A673 (cell line): ENCODE data around the gene GUCY2F. TPM values are rescaled to one million over a fixed set of nuclear protein-coding genes. Genes with fewer than 3 reads are reported as not detected.

Source experiments
- BruUV-seq: library from RNA; stranded (reverse); fragments of 400-500 nt; replicated peaks from 2 replicates; lab custom pipeline; 2021; lab: Mats Ljungman, UMichigan
- CTCF ChIA-PET: fragments of 300-600 bp; sonication (Branson Sonifier 250); formaldehyde crosslinking; loops from one replicate; lab custom pipeline; 2022; ENCODE audit warnings: antibody characterized with exemption; lab: Charles Lee
- POLR2A ChIA-PET: fragments of 300-600 bp; sonication (Branson Sonifier 250); formaldehyde crosslinking; loops from one replicate; lab custom pipeline; 2022; ENCODE audit warnings: antibody characterized with exemption; ENCODE audit not compliant: low non-redundant PET; lab: Charles Lee
- DNase-seq: peaks from one replicate; pipeline ENCODE4 v3.0.0-alpha.2; 2015; ENCODE audit warnings: low spot score
- H3K27ac ChIP-seq: fragments of 200-600 bp; sonication (generic); 2 replicates; pipeline ENCODE4 v1.5.1; 2016; ENCODE audit warnings: mixed run types, low read depth, mild to moderate bottlenecking, mixed read lengths, antibody characterized with exemption, low read length; ENCODE audit not compliant: poor library complexity, severe bottlenecking
- H3K27me3 ChIP-seq: fragments of 200-600 bp; sonication (generic); replicated peaks from 2 replicates; pipeline ENCODE4 v1.6.1; 2017; ENCODE audit warnings: mixed run types, low read depth, mild to moderate bottlenecking, mixed read lengths, antibody characterized with exemption, low read length; ENCODE audit not compliant: insufficient read depth, poor library complexity
- H3K36me3 ChIP-seq: fragments of 200-600 bp; sonication (generic); 2 replicates; pipeline ENCODE4 v1.6.1; 2016; ENCODE audit warnings: mixed run types, mild to moderate bottlenecking, mixed read lengths, antibody characterized with exemption, low read length; ENCODE audit not compliant: insufficient read depth, poor library complexity, severe bottlenecking
- H3K4me1 ChIP-seq: fragments of 200-600 bp; sonication (generic); 2 replicates; pipeline ENCODE4 v1.6.1; 2017; ENCODE audit warnings: mixed run types, mild to moderate bottlenecking, mixed read lengths, antibody characterized with exemption, low read length; ENCODE audit not compliant: insufficient read depth, poor library complexity, severe bottlenecking
- H3K4me3 ChIP-seq: fragments of 200-600 bp; sonication (generic); 2 replicates; pipeline ENCODE4 v1.5.1; 2016; ENCODE audit warnings: low read depth, mixed run types, mild to moderate bottlenecking, mixed read lengths, low read length; ENCODE audit not compliant: poor library complexity, severe bottlenecking
- H3K9me3 ChIP-seq: fragments of 200-600 bp; sonication (generic); 2 replicates; pipeline ENCODE4 v1.6.1; 2016; ENCODE audit warnings: mixed run types, low read depth, mild to moderate bottlenecking, mixed read lengths, antibody characterized with exemption, low read length; ENCODE audit not compliant: poor library complexity, severe bottlenecking
- CTCF ChIP-seq: fragments of 300-800, 200-600 bp; sonication (generic); conservative IDR thresholded peaks from 2 replicates; pipeline ENCODE4 v1.5.1; 2017; ENCODE audit warnings: low read depth, mild to moderate bottlenecking, antibody characterized with exemption, low read length, moderate library complexity, mixed read lengths
- EZH2 ChIP-seq: fragments of 200-600 bp; sonication (generic); IDR thresholded peaks from 2 replicates; pipeline ENCODE4 v1.6.1; 2017; ENCODE audit warnings: borderline replicate concordance, low read depth, mild to moderate bottlenecking, mixed read lengths, antibody characterized with exemption, low read length; ENCODE audit not compliant: poor library complexity, severe bottlenecking
- intact Hi-C: fragments of 100-400 bp; cut with micrococcal nuclease; formaldehyde crosslinking; loops from one replicate; pipeline ENCODE4 v1.10.0; 2022; ENCODE audit not compliant: unreplicated experiment
- total RNA-seq: library from RNA; stranded (reverse); gene quantifications from 2 replicates; pipeline ENCODE4 v1.2.3, GENCODE V29; 2021

GUCY2F gene
- total RNA-seq, 1 experiment from 2014 or later, result 0.26 TPM

- CTCF ChIA-PET, result no interaction called here
- Histone ChIP-seq H3K27me3 (no peaks in the 10 kb centered on the region), H3K36me3 (no peaks in the 10 kb centered on the region), H3K4me3 (no peak overlapping the region), H3K4me1 (no peaks in the 10 kb centered on the region), H3K9me3 (no peaks in the 10 kb centered on the region), H3K27ac (no peak overlapping the region)
- POLR2A ChIA-PET, result no interaction called here
- no TSS peak for BruUV-seq
- intact Hi-C loops, result no loop called here
- DNase-seq, result no peak
- no peak for TF ChIP-seq EZH2
- no peak for TF ChIP-seq CTCF
Observed at GRCh38 chrX:109372716-109373115, 109.2 kb downstream of the GUCY2F start.

- CTCF ChIA-PET, result no interaction called here
- no TSS peak for BruUV-seq
- H3K4me3 ChIP-seq, result no peak overlapping the region
Observed at GRCh38 chrX:109372291-109372690, 109.6 kb downstream of the GUCY2F start.

GRCh38 chrX:109362101-109362500 is 119.8 kb downstream of the GUCY2F start:
- no peak overlapping the region for H3K4me3 ChIP-seq
- no TSS peak for BruUV-seq
- POLR2A ChIA-PET, result no interaction called here
- peaks cover 6% of the 10 kb centered on the region for H3K27me3 ChIP-seq
- H3K4me1 ChIP-seq, result no peaks in the 10 kb centered on the region
- no peak for TF ChIP-seq CTCF
- no peak for TF ChIP-seq EZH2
- no peak overlapping the region for H3K27ac ChIP-seq
- no peak for DNase-seq
- intact Hi-C loops, result no loop called here
- no peaks in the 10 kb centered on the region for H3K36me3 ChIP-seq
- CTCF ChIA-PET, result no interaction called here
- no peaks in the 10 kb centered on the region for H3K9me3 ChIP-seq

More at GRCh38 chrX:109372291-109372690, 109.6 kb downstream of the GUCY2F start:
- H3K9me3 ChIP-seq, result no peaks in the 10 kb centered on the region
- H3K27me3 ChIP-seq, result no peaks in the 10 kb centered on the region
- no peak for DNase-seq
- H3K27ac ChIP-seq, result no peak overlapping the region
- TF ChIP-seq EZH2, result no peak
- TF ChIP-seq CTCF, result no peak
- POLR2A ChIA-PET, result no interaction called here
- no peaks in the 10 kb centered on the region for H3K36me3 ChIP-seq
- intact Hi-C loops, result no loop called here
- H3K4me1 ChIP-seq, result no peaks in the 10 kb centered on the region
